HG02970 (cell line): ENCODE measurements around the gene BRD7.

Experiments used
- ATAC-seq: cut with Tn5 transposase; IDR thresholded peaks from one replicate; pipeline ENCODE4 v1.9.1; 2021; ENCODE audit warnings: mild to moderate bottlenecking, moderate library complexity, moderate number of reproducible peaks; ENCODE audit not compliant: unreplicated experiment, low FRiP score

Gene BRD7

DNA sequence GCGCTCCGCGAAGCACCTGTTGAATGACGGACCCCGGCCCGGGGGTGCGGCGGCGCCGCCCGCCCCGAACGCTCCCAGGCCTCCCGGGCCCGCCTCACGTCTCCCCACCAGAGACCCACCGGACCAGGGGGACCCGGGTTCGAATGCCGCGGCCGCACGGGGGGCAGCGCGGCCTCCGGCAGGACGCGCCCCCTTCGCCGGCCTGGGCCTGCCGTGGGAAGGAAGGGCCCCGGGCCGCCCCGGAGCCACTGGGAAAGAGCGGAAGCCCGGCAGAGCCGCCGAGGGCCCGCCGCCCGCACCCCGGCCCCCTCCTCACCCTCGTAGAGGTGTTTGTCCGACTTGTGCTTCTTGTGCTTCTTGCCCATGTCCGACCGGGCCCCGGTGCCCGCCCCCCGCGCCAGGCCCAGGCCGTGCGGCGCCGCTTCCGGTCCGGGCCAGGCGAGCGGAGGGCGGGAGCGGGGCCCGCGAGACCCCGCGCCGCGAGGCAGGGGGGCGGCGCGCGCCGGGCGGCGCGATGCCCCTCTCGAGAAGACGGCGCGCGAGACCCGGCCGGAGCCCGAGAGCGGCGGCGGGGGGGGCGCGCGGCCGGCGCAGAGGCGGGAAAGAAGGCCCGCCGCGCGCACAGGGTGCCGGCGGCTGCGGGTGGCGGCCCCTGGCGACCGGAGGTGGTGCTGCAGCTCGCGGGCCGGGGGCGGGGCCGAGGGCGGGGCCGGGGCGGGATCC lies at the start of gene BRD7:
TSS of gene BRD7 (minus strand) at position 579 of the 723 bp plus-strand sequence. CDS start at position 365, 214 bp downstream.
- peak; percentile 73 for ATAC-seq

- ATAC-seq, result no peak
Measured at GRCh38 chr16:50416388-50416787, 47.6 kb upstream of the BRD7 start.

DNA sequence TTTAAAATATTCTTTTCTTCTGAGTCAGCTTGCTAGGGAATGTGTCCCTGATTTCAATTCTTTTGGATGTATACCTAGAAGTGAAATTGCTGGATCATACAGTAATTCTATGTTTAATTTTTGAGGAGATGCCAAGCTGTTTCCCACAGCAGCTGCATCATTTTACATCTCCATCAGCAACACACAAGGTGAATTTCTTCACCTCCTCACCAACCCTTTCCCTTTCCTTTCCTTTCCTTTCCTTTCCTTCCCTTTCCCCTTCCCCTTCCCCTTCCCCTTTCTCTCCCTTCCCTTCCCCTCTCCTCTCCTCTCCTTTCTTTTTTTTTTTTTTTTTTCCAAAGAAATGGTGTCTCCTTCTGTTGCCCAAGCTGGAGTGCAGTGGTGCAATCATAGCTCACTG lies 45.4 kb upstream of the BRD7 start:
- no peak for ATAC-seq

- no peak for ATAC-seq
Measured at GRCh38 chr16:50411034-50411433, 42.2 kb upstream of the BRD7 start.

- ATAC-seq, result no peak
Measured at GRCh38 chr16:50408001-50408561, 39.3 kb upstream of the BRD7 start.

- ATAC-seq, result no peak
Measured at GRCh38 chr16:50407351-50407750, 38.6 kb upstream of the BRD7 start.

- ATAC-seq, result no peak
Measured at GRCh38 chr16:50403491-50403890, 34.7 kb upstream of the BRD7 start.

GRCh38 chr16:50402298-50402895 lies 33.6 kb upstream of the BRD7 start:
- no peak for ATAC-seq

DNA sequence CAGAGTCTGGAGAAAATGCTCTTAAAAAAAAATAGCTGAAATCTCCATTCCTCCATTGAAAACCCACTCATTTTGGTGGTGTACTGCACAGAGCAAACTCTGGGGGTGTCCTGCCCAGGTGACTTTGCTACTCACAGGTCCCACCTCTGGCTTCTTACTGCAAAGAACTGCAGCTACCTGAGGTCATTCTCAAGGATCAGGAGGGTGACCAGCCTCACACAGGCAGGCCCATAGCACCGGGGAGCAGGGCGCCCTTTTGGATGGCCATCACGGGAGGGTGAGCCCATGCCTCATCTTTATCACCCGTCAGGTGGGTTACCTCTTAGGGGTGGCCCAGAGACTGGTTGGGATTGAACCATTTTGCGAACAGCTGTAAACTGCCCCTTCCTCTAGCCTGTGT lies 32.6 kb upstream of the BRD7 start:
- no peak for ATAC-seq

DNA sequence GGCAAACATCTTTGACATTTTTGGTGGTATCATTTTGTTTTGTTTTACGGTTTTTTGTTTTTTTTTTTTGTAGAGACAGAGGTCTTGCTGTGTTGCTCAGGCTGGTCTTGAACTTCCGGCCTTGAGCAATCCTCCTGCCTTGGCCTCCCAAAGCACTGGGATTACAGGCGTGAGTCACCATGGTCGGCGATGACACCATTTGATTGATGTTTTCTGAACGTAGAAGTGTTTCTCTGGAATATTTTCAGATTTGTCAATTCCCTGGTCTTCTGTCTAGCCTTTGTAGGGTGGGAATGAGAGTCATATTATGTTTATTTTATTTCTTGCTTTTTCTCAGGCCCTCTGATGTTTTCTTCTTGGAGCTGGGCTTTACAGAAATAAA lies 32.2 kb upstream of the BRD7 start:
- no peak for ATAC-seq

- ATAC-seq, result no peak
Measured at GRCh38 chr16:50400312-50400966, 31.7 kb upstream of the BRD7 start.

DNA sequence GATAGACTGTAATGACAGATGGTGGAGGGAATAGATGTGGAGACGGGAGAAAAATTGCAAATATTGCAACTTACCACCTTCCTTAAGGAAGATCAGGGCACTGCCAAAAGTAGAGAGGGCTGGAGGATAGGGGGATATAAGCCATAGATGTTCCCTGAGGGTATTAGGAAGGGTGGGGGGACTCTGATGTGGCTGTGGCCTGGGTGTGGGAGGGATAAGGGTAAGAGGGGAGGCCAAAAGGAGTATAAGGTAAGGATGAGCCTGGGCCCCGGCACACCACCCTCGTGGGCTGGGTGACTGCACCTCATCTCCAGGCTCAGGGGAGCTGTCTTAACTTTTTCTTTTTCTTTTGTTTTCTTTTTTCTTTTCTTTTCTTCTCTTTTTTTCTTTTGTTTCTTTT lies 30.6 kb upstream of the BRD7 start:
- no peak for ATAC-seq

DNA sequence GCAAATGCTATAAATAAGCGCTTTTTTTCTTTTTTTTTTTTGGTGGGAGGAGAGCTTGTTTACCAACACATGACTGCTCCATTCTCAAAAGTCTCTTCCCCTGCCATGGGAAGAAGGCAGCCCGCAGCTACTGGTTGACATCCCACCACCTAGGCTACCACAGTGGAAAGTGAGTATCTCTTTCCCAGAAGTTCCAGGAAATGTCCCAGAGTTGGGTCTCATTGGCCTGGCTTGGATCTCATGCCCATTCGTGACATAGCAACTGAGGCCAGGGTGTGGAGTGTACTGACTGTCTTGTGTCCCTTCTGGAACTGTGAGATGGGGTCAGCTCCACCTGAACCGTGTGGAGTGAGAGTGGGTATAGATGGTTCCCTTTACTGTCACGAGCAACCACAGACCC lies 29.5 kb upstream of the BRD7 start:
- ATAC-seq, result no peak

GRCh38 chr16:50396761-50397535 lies 28.2 kb upstream of the BRD7 start:
- no peak for ATAC-seq

- ATAC-seq, result no peak
Measured at GRCh38 chr16:50395763-50396710, 27.2 kb upstream of the BRD7 start.

DNA sequence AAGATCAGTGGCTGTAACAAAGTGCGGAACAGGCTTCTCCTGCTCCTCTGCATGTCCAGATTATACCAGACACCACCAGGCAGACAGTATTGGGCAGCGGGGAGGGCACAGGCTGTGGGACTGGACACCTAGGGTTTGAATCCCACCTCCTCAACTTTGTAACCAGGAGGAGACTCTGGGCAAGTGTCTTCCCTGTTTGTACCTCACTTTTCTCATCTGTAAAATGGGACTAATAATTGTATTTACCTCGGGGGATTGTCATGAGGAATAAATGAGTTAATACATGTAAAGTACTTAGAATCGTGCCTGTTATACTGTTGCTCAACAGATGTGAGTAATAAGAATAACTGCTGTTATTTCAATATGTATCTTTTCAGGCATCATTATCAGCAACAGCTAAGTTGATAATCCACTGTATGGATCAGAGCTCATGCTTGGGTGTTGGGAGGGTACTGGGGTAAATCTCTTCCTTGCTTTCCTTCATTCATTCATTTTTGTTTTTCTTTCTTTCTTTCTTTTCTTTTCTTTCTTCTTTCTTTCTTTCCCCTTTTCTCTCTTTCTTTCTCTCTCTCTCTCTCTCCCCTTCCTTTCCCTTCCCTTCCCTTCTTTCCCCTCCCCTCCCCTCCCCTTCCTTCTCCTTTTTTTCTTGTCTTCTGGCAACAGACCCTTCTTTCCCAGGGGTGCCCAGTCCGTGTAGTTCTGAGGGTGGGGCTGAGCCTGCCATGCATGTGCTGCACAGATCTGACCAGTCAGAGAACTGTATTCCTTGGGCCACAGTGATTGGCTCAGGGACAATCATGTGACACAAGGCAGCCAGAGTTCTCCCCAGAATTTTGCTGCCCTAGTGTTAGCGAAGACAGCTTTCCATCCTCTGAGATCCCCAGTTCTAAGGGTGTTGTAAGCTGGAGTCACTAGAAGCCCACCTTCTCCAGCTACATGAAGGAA lies 25.3 kb upstream of the BRD7 start:
- no peak for ATAC-seq

- no peak for ATAC-seq
Measured at GRCh38 chr16:50393416-50393815, 24.6 kb upstream of the BRD7 start.

DNA sequence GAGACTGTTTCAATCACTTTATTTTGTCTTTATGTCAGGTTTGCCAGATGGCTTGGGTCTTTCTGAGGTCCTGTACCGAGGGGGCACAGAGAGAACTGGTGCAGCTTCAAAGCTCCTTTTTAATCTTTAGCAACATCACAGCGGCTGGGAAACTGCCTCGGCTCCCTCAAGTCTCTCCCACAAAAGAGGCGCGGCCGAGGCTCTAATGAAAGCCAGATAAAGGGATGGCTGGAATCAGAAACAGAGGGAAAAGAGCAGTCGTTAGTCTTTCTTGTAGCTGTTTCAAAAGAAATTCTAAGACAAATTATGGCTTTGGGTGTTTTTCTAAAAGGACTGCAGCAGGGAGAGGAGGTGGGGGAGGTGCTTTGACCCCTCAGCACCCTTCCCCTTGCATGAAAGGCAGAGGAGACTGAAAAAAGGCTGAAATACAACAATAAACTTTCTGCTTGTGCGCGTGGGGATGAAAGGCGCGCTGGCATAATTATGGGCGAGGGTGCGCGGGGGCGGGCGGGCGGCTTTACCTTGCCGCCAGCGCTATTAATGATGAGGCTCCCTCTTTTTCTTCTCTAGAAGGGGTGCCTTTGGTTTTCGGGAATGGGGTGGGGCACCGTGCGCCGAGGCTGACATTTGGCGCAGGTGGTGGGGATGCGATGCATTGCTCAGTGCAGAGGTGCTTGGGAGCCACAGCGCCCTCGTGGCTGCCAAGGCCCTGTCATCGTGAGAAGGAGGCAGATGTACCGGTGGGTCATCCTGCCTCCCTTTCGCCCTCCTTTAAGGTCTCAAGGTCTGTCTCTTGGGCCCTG lies 22.3 kb upstream of the BRD7 start:
- no peak for ATAC-seq
